ENCODE data around the gene AHDC1.

DNA sequence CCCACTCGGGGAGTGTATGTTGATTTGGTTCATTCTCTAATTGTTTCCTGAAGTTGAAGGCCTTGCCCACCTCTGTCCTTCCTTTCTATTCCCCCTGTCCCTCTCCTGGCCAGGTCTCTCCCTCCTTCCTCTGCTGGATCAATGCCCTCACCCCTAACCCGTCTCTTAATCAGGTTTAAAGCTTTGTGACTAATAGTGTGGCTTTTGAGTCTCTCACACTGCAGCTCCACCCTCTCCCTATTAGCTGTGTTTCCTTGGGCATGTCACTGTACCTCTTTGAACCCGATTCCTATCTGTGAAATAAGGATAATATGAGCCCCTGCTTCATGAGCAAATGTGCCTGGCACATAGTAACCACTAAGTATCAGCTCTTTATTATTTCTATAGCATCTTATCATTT, 20.5 kb downstream of the AHDC1 start:
- TF ChIP-seq EP300 (IDR thresholded peaks at IDR 0.05; ENCODE audit: low read length) (no peak), ZNF165 (CRISPR knock-in tag; IDR thresholded peaks at IDR 0.05; ENCODE audit: borderline replicate concordance) (no peak), ZZZ3 (IDR thresholded peaks at IDR 0.05) (no peak), ZHX1 (conservative IDR thresholded peaks at IDR 0.05; ENCODE audit: low read length) (no peak), ZNF263 (CRISPR knock-in tag; IDR thresholded peaks at IDR 0.05; ENCODE audit: borderline replicate concordance) (no peak), ZNF124 (CRISPR knock-in tag; IDR thresholded peaks at IDR 0.05) (no peak), RAD21 (CRISPR knock-in tag; conservative IDR thresholded peaks at IDR 0.05 in 1 of 2, IDR thresholded peaks at IDR 0.05 in 1 of 2) (no peak), BRCA1 (IDR thresholded peaks at IDR 0.05) (no peak), BRCA1 (CRISPR knock-in tag; IDR thresholded peaks at IDR 0.05) (no peak), ILF3 (IDR thresholded peaks at IDR 0.05; ENCODE audit: borderline replicate concordance) (no peak), CBX1 (IDR thresholded peaks at IDR 0.05; ENCODE audit: low read depth) (no peak), MAX (CRISPR knock-in tag; IDR thresholded peaks at IDR 0.05) (no peak)
- TF ChIP-seq, protein P1, sequence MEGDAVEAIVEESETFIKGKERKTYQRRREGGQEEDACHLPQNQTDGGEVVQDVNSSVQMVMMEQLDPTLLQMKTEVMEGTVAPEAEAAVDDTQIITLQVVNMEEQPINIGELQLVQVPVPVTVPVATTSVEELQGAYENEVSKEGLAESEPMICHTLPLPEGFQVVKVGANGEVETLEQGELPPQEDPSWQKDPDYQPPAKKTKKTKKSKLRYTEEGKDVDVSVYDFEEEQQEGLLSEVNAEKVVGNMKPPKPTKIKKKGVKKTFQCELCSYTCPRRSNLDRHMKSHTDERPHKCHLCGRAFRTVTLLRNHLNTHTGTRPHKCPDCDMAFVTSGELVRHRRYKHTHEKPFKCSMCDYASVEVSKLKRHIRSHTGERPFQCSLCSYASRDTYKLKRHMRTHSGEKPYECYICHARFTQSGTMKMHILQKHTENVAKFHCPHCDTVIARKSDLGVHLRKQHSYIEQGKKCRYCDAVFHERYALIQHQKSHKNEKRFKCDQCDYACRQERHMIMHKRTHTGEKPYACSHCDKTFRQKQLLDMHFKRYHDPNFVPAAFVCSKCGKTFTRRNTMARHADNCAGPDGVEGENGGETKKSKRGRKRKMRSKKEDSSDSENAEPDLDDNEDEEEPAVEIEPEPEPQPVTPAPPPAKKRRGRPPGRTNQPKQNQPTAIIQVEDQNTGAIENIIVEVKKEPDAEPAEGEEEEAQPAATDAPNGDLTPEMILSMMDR (IDR thresholded peaks at IDR 0.05 in 2 of 3, conservative IDR thresholded peaks at IDR 0.05 in 1 of 3; ENCODE audit: insufficient read depth in 2 of 3, low read depth in 1 of 3, low read length in 3 of 3), result no peak

Measured in K562 (cell line).